GM18870 (cell line): ENCODE results near the gene RGS7.
"Not testable (repeated sequence)": the region's sequence is repeated elsewhere in the genome, so short reads cannot be mapped to it uniquely, and the experiment has no call there.

Experiments
- ATAC-seq: cut with Tn5 transposase; IDR thresholded peaks from one replicate; pipeline ENCODE4 v1.9.1; 2021; ENCODE audit warnings: moderate library complexity; ENCODE audit not compliant: unreplicated experiment

Gene RGS7

DNA sequence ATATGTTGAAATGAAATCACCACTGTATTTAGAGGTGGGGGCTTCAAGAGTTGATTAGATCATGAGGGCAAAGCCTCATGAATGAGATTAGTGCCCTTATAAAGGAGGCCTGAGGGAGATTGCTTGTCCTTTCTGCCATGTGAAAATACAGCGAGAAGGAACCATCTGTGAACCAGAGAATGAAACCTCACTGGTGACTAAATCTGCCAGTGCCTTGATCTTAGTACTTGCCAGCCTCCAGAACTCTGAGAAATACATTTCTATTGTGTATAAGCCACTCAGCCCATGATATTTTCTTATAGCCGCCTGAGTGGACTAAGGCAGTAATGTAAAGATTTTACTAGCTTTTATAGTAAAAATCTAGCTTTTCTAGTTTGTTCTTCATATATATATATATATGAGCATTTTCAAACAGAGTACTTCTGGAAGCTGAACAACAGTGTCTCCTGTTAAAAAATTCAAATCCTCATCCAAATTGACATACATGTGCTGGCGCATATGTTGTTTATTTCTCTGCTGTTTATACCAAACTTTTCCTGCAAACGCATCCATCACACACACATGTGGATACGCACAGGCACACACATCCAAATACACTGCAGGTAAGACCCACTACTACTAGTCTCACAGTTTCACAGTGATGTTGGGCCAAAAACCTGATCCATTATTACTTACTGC is 213.1 kb downstream of the RGS7 start:
- no peak for ATAC-seq

DNA sequence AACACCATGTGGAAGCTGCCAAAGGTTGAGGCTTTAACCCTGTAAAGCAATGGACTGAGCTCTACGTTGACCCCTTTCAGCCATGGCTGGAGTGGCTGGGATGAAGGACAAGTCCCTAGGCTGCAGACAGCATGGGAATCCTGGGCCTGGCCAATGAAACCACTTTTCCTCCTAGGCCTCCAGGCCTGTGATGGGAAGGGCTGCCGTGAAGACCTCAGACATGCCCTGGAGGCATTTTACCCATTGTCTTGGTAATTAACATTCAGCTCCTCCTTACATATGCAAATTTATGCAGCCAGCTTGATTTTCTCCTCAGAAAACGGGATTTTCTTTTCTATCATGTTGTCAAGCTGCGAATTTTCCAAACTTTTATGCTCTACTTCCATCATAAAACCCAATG is 214.5 kb downstream of the RGS7 start:
- no peak for ATAC-seq

DNA sequence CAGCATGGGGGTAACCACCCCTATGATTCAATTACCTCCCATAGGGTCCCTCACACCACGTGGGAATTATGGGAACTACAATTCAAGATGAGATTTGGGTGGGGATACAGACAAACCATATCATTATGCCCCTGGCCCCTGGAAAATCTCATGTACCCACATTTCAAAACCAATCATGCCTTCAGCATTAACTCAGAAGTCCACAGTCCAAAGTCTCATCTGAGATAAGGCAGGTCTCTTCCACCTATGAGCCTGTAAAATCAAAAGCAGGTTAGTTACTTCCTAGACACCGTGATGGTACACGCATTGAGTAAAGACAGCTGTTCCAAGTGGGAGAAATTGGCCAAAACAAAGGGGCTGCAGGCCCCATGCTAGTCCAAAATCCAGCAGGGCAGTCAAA is 215.4 kb downstream of the RGS7 start:
- ATAC-seq = not testable (repeated sequence)

DNA sequence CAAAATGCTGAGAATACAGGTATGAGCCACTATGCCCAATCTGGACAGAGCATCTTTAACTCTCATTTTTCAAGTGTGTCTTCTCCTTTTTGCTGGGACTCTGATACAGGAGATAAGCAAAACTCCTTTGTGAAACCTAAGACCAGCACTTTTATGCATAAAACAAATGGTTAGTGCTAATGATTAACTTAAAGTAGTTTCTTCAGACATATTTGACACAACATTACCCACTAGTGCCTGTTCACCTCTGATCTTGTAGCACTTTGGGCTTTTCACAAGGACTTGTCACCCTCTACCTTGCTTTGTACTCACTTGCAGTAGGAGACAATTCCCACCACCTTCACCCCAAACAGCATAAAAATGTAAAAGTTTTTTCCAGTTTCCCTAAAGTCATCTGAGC is 216.3 kb downstream of the RGS7 start:
- no peak for ATAC-seq

DNA sequence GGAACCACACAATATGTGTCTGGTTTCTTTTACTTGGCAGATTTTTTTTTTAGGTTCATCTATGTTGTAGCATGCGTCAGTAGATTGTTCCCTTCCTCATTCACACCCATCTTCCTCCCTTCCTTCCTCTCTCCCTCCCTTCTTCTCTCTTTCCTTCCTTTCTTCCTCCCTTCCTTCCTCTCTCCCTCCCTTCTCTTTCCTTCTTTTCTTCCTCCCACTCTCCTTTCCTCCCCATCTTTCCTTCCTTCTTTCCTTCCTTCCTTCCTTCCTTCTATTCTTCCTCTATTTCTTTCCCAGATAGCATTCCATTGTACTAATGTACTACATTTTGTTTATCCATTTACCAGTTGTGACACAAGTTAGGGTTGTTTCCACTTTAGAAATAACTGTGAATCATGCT is 218.0 kb downstream of the RGS7 start:
- ATAC-seq = no peak

DNA sequence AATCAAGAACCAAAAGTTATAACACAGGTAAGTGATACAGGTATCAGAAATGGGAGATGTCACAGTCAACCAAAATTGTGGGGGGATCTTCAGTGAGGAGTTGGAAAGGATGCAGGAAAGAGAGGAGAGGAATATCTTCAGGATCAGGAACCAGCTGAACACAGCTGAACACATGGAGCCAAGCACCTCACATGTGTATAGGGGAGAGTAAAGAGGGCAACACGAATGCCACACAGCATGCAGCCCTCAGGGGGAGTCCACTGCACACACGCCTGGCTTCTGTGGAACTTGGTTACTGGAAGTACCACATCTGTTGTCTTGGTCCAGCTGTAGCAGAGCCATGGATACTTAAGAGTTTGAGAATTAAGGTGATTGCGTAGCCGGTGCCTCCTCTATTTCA is 218.8 kb downstream of the RGS7 start:
- no peak for ATAC-seq

DNA sequence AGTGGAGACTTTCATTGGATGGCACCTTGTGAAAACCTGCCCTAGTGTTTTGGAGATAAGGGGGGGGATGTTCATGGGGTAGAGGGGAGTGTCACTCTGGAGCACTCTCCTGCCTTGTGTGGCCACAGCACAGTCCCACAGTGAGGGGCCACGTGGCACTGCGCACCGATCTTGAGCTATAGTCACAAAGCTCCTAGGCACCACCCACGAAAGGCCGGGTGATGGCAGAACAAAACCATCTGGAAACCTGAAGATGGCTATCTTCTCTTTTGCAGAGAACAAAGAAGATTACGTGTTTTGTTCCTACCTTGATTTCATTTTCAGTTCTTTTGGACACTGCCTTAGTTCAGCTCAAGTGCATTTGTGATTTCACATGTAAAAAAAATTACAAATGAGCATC is 220.6 kb downstream of the RGS7 start:
- ATAC-seq = no peak

DNA sequence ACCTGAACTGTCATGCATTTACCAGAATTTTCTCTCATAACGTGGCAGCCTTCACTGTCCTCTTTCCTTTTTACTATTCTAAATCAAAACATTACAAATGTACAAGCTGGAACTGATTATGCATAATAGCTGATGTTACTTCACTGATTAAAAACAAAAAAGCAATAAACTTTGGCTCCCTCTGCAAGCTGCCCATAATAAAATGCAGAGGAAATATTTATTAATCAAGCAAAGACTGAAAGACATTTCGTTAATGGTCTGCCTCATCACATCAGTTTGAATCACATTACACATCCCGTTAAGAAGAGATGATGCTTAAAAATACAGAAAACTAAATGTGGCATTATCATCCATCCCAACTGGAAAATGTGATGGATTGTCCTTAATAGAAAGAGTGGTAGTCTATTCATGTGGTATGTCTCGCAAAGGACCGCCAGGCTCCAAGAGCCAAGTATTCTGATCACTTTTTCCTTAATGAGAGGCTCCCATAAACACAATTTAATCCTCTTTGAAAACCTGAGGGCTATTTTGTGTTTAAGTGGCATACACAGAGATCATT is 225.3 kb downstream of the RGS7 start:
- ATAC-seq = no peak

DNA sequence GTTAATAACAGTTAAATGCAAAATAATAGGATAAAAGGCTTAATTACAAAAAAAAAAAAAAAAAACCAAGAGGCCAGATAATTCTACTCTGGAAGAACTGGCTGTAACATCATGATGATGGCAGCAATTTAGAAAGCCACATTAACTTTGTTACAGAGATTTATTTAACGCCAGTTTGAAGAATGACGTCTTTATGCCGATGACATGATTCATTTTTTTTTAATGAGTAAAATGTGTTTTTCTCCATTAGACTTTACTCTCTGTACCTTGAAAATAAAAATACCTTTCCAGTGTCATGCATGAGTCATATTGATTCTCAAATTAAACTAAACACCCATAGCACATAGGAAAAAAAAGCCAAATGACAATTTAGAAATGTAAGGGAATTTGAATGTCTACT is 226.1 kb downstream of the RGS7 start:
- ATAC-seq = no peak

DNA sequence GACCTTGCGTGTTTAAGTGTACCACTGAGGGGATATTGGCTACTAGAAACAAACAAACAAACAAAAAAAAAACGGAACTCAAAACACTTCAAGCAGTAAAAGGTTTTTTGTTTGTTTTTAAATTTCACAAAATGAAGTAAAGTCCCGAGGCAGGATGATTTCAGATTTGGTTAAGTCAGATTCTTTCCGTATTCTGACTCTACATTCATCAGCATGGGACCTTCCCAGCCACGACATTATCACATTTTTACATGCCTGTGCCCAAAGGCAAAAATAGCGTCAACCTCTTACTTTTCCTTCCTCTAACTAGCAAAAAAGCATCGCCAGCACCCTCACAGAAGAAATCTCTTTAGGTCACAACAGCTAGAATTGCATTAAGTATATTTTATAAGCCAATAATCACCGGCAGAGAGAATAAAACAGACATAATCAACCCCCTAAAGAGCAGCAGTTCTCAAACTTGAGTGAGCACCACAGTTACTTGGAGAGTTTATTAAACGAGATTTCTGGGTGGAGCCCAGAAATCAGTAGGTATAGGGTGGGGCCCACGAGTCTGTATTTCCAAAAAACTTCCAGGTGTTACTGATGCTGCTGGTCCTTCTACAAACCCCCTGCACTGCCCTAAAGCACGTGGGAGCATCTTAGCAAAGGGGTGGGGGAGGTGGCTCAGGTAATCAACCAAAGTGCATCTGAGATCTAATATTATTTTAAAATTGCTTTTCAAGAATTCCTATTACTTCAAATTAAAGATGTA is 227.6 kb downstream of the RGS7 start:
- no peak for ATAC-seq

DNA sequence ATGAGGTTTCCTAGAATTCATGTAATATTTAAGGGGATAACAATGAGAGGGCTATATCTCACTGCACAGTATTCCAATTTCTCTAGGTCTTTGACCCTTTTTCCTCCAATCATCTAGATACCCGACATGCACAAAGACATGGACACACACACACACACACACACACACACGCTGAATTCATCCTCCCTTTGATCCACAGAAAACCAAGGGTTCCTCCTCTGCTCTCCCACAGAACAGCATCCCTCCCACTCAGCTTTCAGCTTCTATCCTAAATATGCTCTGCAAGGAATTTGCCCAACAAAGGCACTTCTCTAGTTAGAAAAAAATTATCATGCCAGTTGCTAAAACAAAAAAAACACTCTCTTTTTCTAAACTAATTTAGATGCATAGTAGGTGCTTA is 231.7 kb downstream of the RGS7 start:
- ATAC-seq = no peak

DNA sequence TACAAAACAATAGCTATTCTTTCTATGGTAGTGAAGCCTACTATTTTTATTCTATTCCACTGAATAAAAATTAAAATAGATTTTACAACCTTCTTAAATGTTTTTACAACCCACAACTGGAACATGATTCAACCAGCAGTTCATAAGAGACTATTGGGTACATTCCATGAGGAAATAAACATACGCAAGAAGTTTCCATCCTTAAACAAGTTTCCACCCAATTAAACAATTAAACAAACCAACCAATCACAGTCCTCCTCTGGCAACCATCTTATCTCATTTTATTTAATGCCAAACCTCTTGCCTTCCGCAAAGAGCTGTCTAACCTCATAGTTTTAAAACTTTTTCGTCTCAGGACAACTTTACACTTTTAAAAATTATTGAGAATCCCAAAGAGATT is 239.0 kb downstream of the RGS7 start:
- ATAC-seq = no peak

DNA sequence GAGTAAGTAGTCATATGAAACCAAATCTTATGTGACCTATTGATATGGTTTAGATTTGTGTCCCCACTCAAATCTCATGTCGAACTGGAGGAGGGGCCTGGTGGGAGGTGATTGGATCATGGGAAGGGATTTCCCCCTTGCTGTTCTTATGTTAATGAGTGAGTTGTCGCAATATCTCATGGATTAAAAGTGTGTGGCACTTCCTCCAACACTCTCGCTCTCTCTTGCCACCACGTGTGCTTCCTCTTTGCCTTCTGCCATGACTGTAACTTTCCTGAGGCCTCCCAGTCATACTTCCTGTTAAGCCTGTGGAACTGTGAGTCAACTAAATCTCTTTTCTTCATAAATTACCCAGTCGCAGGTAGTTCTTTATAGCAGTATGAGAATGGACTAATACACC is 241.2 kb downstream of the RGS7 start:
- no peak for ATAC-seq

DNA sequence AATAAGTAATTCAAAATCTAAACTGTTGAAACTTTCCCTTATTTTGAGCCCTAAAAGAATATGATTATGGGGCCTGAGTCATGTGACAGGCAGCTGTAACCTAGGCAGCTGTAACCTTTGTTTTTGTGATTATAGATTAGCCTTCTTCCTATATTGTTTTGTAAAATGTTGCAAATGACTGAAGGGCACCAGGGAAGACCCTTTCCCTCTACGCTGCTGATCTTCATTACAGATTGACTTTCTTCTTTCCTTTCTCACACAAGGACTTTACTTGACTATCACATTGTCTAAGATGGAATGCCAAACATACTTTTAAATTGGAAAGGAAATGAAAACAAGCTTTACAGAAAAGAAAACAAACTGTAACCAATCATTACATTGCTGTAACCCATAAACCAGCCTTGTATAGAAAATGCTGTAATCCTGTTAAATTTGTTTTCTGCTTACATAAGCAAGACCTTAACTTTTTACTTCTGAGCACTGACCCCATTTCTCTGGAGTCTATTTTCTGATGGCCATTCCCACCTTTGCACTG is 242.2 kb downstream of the RGS7 start:
- no peak for ATAC-seq

DNA sequence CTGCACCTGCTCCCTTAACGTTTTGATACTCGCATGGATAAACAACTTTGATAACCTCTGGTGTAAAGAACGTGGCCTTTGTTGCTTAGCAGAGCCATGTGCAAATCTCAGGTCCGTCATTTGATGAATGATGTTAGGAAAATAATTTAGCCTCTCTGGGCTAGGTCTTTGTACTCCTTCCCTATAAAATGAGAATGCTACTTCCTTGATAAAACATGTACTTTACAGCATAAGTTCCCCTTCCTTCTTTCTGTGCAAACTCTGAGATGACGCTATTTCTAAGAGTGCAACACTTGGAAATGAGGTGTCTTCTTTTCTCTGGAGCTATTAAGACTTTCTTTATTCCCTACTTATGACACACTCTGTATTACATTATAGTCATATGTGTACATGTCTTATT is 243.4 kb downstream of the RGS7 start:
- ATAC-seq = no peak

DNA sequence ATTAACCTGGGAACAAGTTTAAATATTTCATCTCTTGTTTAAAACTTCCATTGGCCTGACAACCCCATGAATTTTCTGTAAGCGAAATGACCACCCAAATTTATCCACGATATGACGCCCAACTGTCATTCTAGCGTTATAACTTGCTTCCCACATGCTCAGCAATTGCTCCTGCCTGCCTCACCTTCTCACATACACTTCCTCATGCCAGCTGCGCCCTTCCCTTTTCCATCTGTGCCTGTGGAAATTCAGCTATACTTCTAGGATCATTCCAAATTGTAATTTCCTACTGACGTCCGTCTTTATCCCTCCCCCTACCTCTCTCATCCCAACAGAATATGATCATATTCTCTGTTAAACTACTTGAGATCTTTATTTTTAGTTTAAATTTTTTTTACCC is 248.0 kb downstream of the RGS7 start:
- ATAC-seq = no peak

DNA sequence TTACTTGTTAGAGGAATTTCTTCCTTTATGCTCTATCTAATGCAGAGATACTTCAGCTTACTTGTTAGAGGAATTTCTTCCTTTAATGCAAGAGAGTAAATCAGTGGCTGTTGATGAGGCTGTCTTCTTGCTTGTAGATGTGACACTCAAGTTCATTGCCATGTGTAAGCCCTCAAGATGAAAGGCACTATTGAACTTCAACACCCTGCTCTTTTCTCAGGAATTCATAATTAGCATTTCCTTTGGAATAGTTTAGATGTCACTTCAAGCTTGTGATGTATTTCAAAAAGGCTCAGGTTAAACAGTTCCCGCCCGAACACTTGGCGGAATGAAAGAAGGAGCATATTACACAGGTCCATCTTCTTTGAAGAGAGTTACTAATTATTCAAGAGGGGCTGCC is 251.9 kb downstream of the RGS7 start:
- no peak for ATAC-seq

DNA sequence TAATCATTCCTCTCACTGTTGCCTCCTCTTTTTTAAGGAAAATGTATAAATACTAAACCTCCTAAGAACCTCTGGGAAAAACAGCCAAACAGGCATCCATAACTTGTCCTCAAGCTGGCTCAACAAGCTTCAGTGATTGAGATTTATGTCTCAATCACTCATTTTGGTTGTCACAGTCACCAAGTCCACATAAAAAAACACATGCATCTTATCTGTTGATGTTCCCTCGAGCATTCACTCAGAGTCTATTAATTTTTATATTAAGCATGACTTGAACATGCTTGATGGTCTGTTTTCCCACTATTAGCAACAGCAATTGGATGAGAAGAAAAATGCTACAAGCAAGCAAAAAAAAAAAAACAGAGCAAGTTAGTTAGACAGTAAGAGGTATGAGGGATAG is 254.3 kb downstream of the RGS7 start:
- no peak for ATAC-seq

DNA sequence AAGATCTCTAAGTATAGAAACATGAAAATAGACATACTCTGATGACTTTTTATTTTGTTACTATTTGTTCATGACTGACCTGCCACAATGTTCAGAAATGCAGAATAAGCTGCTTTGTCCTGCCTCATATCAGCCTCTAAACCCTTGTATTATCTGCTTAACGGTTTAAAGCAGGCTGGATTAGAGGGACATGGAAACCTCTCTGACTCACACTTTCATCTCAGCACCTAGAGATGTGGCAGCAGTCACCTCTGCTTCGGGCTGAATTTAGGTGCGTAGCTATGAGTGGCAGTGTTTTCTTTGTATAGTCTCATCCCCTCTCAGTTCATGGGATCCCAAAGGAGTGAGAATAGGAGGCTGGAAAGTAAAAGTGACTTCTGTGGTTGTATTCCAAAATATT is 255.4 kb downstream of the RGS7 start:
- ATAC-seq = no peak

DNA sequence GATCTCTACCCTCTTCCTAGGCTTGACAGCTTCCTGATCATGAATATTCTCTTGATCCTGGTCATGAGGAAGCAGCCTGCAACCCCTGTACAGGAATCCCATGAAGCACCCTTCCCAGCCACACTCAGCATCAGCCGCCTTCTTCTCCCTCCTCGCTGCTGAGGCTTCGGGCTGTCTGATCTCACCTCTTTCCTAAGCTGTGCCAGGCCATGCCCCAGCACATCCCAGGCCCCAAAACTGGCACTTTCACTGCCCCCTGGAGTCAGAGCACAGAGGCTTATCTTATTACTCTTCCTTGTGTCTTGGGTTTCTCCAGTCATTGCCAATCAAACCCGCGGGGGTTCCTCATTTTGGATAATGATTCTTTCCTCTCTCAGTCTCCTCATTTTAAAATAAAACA is 259.5 kb downstream of the RGS7 start:
- no peak for ATAC-seq

DNA sequence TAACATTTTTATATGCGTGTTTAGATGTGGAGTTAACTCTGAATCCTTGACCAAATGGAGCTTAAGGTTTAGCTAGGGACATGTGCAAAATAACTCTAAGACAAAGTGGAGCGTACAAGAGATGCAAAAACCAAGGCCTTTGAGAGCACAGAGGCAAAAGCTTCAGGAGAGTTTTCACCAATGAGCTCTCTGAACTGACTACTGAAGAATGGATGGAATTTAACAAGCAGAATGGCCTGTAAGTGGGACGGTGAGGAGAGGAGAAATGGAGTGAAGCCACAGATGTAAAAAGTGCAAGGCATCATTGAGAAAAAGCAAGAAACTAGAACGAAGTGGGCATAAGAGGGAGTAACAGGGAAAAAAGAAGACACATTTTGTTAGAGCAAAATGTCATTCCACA is 260.0 kb downstream of the RGS7 start:
- no peak for ATAC-seq

DNA sequence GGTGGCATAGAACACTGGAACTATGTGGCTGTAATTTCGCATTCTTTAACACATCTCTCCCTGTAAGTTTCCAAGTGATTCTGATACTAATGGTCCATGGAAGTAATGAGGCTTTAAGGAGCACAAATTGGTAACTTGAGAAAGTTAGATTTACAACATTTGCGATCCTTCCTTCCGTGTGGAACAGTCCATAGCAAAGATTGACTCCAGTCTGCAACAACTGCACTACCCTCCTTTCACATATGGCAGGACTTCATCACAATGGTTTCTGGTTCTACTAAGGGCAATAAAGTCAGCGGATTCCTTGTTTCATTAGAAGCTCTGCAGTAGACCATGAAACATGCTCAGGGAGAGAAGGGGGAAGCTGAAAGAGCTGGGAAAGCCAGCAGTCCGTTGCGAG is 261.2 kb downstream of the RGS7 start:
- no peak for ATAC-seq
